ENCODE results near the gene GAMT.
A peak's percentile ranks its signal among the peaks of the same experiment; 100 is the strongest.

DNA sequence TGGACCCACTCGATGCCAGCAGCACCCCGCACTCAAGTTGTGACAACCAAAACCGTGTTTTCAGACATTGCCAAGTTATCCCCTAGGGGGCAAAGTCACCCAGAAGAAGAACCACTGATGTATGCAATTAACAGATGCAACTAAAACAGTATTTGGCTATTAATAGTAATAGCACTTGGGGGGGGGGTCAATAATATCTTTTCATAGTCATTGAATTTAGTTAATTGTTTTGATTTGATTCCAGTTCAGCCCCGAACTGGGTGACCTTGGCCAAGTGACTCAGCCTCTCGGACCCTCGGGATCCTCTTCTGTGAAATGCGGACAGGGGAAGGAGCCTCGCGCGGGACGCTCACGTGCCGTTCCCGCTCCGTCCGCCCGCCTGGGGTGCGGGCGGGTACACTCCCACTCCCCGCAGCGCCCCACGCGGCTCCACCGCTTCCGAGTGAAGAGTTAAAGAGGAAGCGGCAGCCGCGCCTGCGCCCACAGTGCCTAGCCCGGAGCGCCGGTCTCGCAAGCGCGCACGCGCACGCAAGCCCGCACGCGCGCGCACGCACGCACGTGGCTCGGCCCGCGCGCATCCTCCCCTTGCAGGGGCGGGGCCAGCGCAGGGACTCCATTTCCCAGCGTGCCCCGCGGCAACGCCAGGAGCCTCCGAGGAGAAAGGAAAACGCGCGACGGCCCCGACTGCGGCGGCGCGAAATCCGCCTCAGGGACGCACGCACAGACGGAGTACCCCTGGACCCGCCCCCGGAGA is 5.6 kb upstream of the GAMT start:
- TF ChIP-seq POLR2A (IDR thresholded peaks at IDR 0.05): no peak
- TF ChIP-seq, protein P1, sequence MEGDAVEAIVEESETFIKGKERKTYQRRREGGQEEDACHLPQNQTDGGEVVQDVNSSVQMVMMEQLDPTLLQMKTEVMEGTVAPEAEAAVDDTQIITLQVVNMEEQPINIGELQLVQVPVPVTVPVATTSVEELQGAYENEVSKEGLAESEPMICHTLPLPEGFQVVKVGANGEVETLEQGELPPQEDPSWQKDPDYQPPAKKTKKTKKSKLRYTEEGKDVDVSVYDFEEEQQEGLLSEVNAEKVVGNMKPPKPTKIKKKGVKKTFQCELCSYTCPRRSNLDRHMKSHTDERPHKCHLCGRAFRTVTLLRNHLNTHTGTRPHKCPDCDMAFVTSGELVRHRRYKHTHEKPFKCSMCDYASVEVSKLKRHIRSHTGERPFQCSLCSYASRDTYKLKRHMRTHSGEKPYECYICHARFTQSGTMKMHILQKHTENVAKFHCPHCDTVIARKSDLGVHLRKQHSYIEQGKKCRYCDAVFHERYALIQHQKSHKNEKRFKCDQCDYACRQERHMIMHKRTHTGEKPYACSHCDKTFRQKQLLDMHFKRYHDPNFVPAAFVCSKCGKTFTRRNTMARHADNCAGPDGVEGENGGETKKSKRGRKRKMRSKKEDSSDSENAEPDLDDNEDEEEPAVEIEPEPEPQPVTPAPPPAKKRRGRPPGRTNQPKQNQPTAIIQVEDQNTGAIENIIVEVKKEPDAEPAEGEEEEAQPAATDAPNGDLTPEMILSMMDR (IDR thresholded peaks at IDR 0.05): peak in 2 of 3 experiments; percentile 19 to 40
